H1 (cell line): ENCODE measurements around the gene ZNF641. TPM values are rescaled to one million over a fixed set of nuclear protein-coding genes. Genes with fewer than 3 reads are reported as not detected.

Experiments used
- CTCF ChIA-PET: fragments of 300-600 bp; sonication (Branson Sonifier 250); formaldehyde crosslinking; loops from one replicate; lab custom pipeline; 2021; ENCODE audit not compliant: partially characterized antibody; lab: Charles Lee
- POLR2A ChIA-PET: fragments of 300-600 bp; sonication (Branson Sonifier 250); formaldehyde crosslinking; loops from one replicate; lab custom pipeline; 2021; ENCODE audit warnings: inconsistent platforms; ENCODE audit not compliant: partially characterized antibody; lab: Charles Lee
- DNase-seq, 2 experiments: peaks; one replicate each; pipeline versions ENCODE4 v3.0.0 to v3.0.0-alpha.2; 2010 to 2022; ENCODE audit warnings: low spot score in 2 of 2, low read depth in 1 of 2, mixed read lengths in 1 of 2
- FAIRE-seq: peaks from 2 replicates; lab custom pipeline; 2011; peaks lifted over from hg19 to GRCh38; lab: Jason Lieb, UNC
- H2AFZ ChIP-seq: 2 replicates; pipeline ENCODE4 v1.8.1; 2012; ENCODE audit warnings: low read length, inconsistent platforms
- H2AK5ac ChIP-seq: 2 replicates; pipeline ENCODE4 v1.6.1; 2013; ENCODE audit warnings: low read depth, low read length
- H2BK120ac ChIP-seq: replicated peaks from 2 replicates; pipeline ENCODE3; 2013; ENCODE audit warnings: low read depth, low read length, inconsistent platforms
- H2BK12ac ChIP-seq: 2 replicates; pipeline ENCODE4 v1.6.1; 2013; ENCODE audit warnings: low read depth, low read length
- H2BK15ac ChIP-seq: 2 replicates; pipeline ENCODE4 v1.6.1; 2013; ENCODE audit warnings: low read length
- H2BK20ac ChIP-seq: 2 replicates; pipeline ENCODE4 v1.6.1; 2013; ENCODE audit warnings: low read length
- H2BK5ac ChIP-seq: 2 replicates; pipeline ENCODE4 v1.6.1; 2013; ENCODE audit warnings: low read depth, low read length
- H3K14ac ChIP-seq: 2 replicates; pipeline ENCODE4 v1.6.1; 2013; ENCODE audit warnings: inconsistent platforms; ENCODE audit not compliant: insufficient read length
- H3K18ac ChIP-seq: 2 replicates; pipeline ENCODE4 v1.6.1; 2013; ENCODE audit warnings: low read length; ENCODE audit errors: extremely low read depth
- H3K23ac ChIP-seq: 2 replicates; pipeline ENCODE4 v1.6.1; 2013; ENCODE audit warnings: inconsistent platforms; ENCODE audit not compliant: insufficient read length
- H3K23me2 ChIP-seq: 2 replicates; pipeline ENCODE4 v1.6.1; 2013; ENCODE audit warnings: low read depth, low read length
- H3K27ac ChIP-seq: 2 replicates; pipeline ENCODE4 v1.6.1; 2011; ENCODE audit warnings: low read depth, low read length, inconsistent platforms
- H3K27me3 ChIP-seq, 4 experiments: replicated peaks in 1 of 4; 1 replicate in 1 of 4; 2 replicates in 3 of 4; pipeline versions ENCODE4 v1.6.1 to v1.8.1; 2011 to 2013; ENCODE audit warnings: low read length in 3 of 4, mild to moderate bottlenecking in 3 of 4, inconsistent platforms in 2 of 4, mixed read lengths in 2 of 4, moderate library complexity in 1 of 4; ENCODE audit not compliant: control insufficient read depth in 3 of 4, insufficient read depth in 3 of 4; ENCODE audit errors: extremely low read depth in 1 of 4
- H3K36me3 ChIP-seq, 4 experiments: 2 replicates each; pipeline versions ENCODE4 v1.6.1 to v1.8.1; 2011 to 2013; ENCODE audit warnings: mild to moderate bottlenecking in 4 of 4, low read length in 3 of 4, moderate library complexity in 2 of 4, control low read depth in 1 of 4, inconsistent platforms in 1 of 4; ENCODE audit not compliant: insufficient read depth in 4 of 4, control insufficient read depth in 2 of 4
- H3K4ac ChIP-seq: replicated peaks from 2 replicates; pipeline ENCODE3; 2013; ENCODE audit warnings: low read length, low read depth, mixed read lengths, inconsistent platforms; ENCODE audit not compliant: insufficient read length
- H3K4me1 ChIP-seq, 4 experiments: replicated peaks in 1 of 4; 1 replicate in 1 of 4; 2 replicates in 3 of 4; pipeline versions ENCODE4 v1.6.1 to v1.8.1; 2011 to 2013; ENCODE audit warnings: low read length in 3 of 4, inconsistent platforms in 2 of 4, mixed read lengths in 1 of 4; ENCODE audit not compliant: insufficient read depth in 4 of 4, control insufficient read depth in 3 of 4
- H3K4me2 ChIP-seq, 2 experiments: 2 replicates each; pipeline versions ENCODE4 v1.6.1 to v1.8.1; 2011 to 2013; ENCODE audit warnings: low read depth in 2 of 2, low read length in 2 of 2, control low read depth in 1 of 2, inconsistent platforms in 1 of 2, mild to moderate bottlenecking in 1 of 2; ENCODE audit not compliant: insufficient read depth in 1 of 2
- H3K4me3 ChIP-seq, 4 experiments: fragments of 200-600, 300-600 bp in 1 of 4; sonication (generic), shearing (Covaris generic), sonication (Bioruptor Twin) in 1 of 4; 2 replicates each; pipeline versions ENCODE4 v1.5.1 to v1.8.1; 2011 to 2016; ENCODE audit warnings: low read length in 4 of 4, low read depth in 3 of 4, control low read depth in 2 of 4, inconsistent platforms in 2 of 4, mild to moderate bottlenecking in 2 of 4, mixed read lengths in 1 of 4, moderate library complexity in 1 of 4; ENCODE audit not compliant: insufficient read depth in 2 of 4; ENCODE audit errors: extremely low read depth in 1 of 4
- H3K56ac ChIP-seq: replicated peaks from 2 replicates; pipeline ENCODE3; 2013; ENCODE audit warnings: low read depth, mild to moderate bottlenecking, mixed read lengths, low read length, inconsistent platforms; ENCODE audit not compliant: insufficient read length
- H3K79me1 ChIP-seq: 2 replicates; pipeline ENCODE4 v1.6.1; 2013; ENCODE audit warnings: low read depth, low read length, control low read depth
- H3K79me2 ChIP-seq, 2 experiments: 2 replicates each; pipeline versions ENCODE4 v1.6.1 to v1.8.1; 2012 to 2013; ENCODE audit warnings: low read length in 2 of 2, mild to moderate bottlenecking in 2 of 2, inconsistent platforms in 1 of 2; ENCODE audit not compliant: insufficient read depth in 2 of 2, control insufficient read depth in 1 of 2
- H3K9ac ChIP-seq, 4 experiments: replicated peaks in 1 of 4; 1 replicate in 1 of 4; 2 replicates in 3 of 4; pipeline versions ENCODE4 v1.6.1 to v1.8.1; 2011 to 2013; ENCODE audit warnings: low read depth in 3 of 4, low read length in 3 of 4, control low read depth in 2 of 4, mild to moderate bottlenecking in 2 of 4, moderate library complexity in 2 of 4, inconsistent platforms in 1 of 4; ENCODE audit errors: extremely low read depth in 1 of 4
- H3K9me3 ChIP-seq, 2 experiments: 2 replicates each; pipeline versions ENCODE4 v1.6.1 to v1.8.1; 2012 to 2013; ENCODE audit warnings: mild to moderate bottlenecking in 2 of 2, moderate library complexity in 2 of 2, control low read depth in 1 of 2, inconsistent platforms in 1 of 2, low read depth in 1 of 2, low read length in 1 of 2, mixed read lengths in 1 of 2; ENCODE audit not compliant: insufficient read depth in 2 of 2
- H4K20me1 ChIP-seq, 2 experiments: replicated peaks in 1 of 2; 2 replicates each; pipeline versions ENCODE3 to v1.8.1; 2011 to 2013; ENCODE audit warnings: inconsistent platforms in 2 of 2, low read length in 2 of 2, mild to moderate bottlenecking in 1 of 2; ENCODE audit not compliant: insufficient read depth in 2 of 2, control insufficient read depth in 1 of 2
- H4K5ac ChIP-seq: 2 replicates; pipeline ENCODE4 v1.6.1; 2013; ENCODE audit warnings: low read length, low read depth, mixed read lengths, inconsistent platforms; ENCODE audit not compliant: insufficient read length
- H4K8ac ChIP-seq: 2 replicates; pipeline ENCODE4 v1.8.0; 2013; ENCODE audit warnings: mild to moderate bottlenecking, moderate library complexity, low read length, inconsistent platforms; ENCODE audit not compliant: insufficient read depth; ENCODE audit errors: extremely low read depth
- H4K91ac ChIP-seq: replicated peaks from 2 replicates; pipeline ENCODE3; 2013; ENCODE audit warnings: low read length, mixed read lengths, inconsistent platforms; ENCODE audit not compliant: insufficient read length
- EGR1 ChIP-seq: IDR thresholded peaks from 2 replicates; pipeline ENCODE4 v1.6.1; 2011; ENCODE audit warnings: low read depth, low read length, borderline replicate concordance
- JUN ChIP-seq: IDR thresholded peaks from 2 replicates; pipeline ENCODE4 v1.6.1; 2011; ENCODE audit warnings: low read depth, mild to moderate bottlenecking, improper control_type of control experiment, low read length
- SAP30 ChIP-seq: fragments of 300-600 bp; sonication (generic); IDR thresholded peaks from 2 replicates; pipeline ENCODE4 v1.7.1; 2012; ENCODE audit warnings: low read length, moderate library complexity, mild to moderate bottlenecking, inconsistent platforms; ENCODE audit not compliant: insufficient read depth, insufficient replicate concordance
- SIRT6 ChIP-seq: IDR thresholded peaks from one replicate; pipeline ENCODE4 v1.7.1; 2012; ENCODE audit warnings: low read length, inconsistent platforms
- ZNF274 ChIP-seq: IDR thresholded peaks from 2 replicates; pipeline ENCODE4 v1.7.0; 2012; ENCODE audit warnings: low read length, borderline replicate concordance; ENCODE audit errors: extremely low read depth
- WGBS, 2 experiments: shearing (Covaris generic) in 1 of 2; methylation state at CpG; one replicate each; pipeline versions ENCODE4 v1.1.6 to v1.1.7; 2013 to 2015; ENCODE audit warnings: low lambda C conversion rate in 2 of 2, mixed read lengths in 2 of 2, inconsistent platforms in 1 of 2, low coverage in 1 of 2, missing lambda C conversion rate in 1 of 2; ENCODE audit not compliant: insufficient replicate concordance in 2 of 2, insufficient coverage in 1 of 2, insufficient read length in 1 of 2; ENCODE audit errors: extremely low coverage in 1 of 2, missing lambda C conversion rate in 1 of 2; 5-methylcytosine and 5-hydroxymethylcytosine counted together
- polyA plus RNA-seq, 7 experiments: library from polyadenylated mRNA; depleted of rRNA in 3 of 7; stranded (reverse) in 5 of 7; unstranded in 2 of 7; fragments of >200 nt in 5 of 7; fragments of 200-250 nt in 2 of 7; gene quantifications; 1 replicate in 5 of 7; 2 replicates in 1 of 7; 4 replicates in 1 of 7; pipeline versions ENCODE4 v1.2.1 to v1.2.3, GENCODE V29; 2011 to 2013; ENCODE audit warnings: missing spikeins in 2 of 7, mixed read lengths in 2 of 7
- total RNA-seq: library from RNA; stranded (reverse); fragmentation: NEBNext Ultra II Directional; extraction: Animal tissue kit (Norgen Biotek cat#: 25700); gene quantifications from 2 replicates; pipeline ENCODE4 v1.2.1, GENCODE V29; 2021

The ZNF641 gene
- total and polyA plus RNA-seq, 2 of the 8 experiments (the other 6 are each of a cell fraction or from before 2014, with no cell fraction given), result 2.4 to 6.2 TPM

- POLR2A ChIA-PET, result no interaction called here
- DNase-seq, result no peak
- no peaks in the 10 kb centered on the region for H3K79me2 ChIP-seq
- H2BK20ac ChIP-seq, result no peak overlapping the region
- H4K20me1 ChIP-seq, result no peaks in the 10 kb centered on the region
- peaks cover 0 to 3% of the 10 kb centered on the region in 2 experiments; a peak in 2 of 4 replicates for H3K9me3 ChIP-seq
- H2AK5ac ChIP-seq, result no peak overlapping the region
- no peak overlapping the region for H3K14ac ChIP-seq
- H4K5ac ChIP-seq, result no peak overlapping the region
- H3K4me2 ChIP-seq, result no peak overlapping the region
- no peak overlapping the region for H3K18ac ChIP-seq
- H4K8ac ChIP-seq, result no peak overlapping the region
- no peak for FAIRE-seq
- no peaks in the 10 kb centered on the region for H3K79me1 ChIP-seq
- H3K23me2 ChIP-seq, result no peaks in the 10 kb centered on the region
- H4K91ac ChIP-seq, result no peak overlapping the region
- no peak overlapping the region for H3K4ac ChIP-seq
- no peak overlapping the region for H3K27ac ChIP-seq
- H3K23ac ChIP-seq, result no peak overlapping the region
- WGBS, 2 experiments, result 76% methylated on average over 2 of the region's 2 CpGs; no CpG with 5 or more reads in 1 of the 2 experiments
- H3K56ac ChIP-seq, result no peak overlapping the region
- no peak overlapping the region for H2BK120ac ChIP-seq
- no peaks in the 10 kb centered on the region for H3K4me1 ChIP-seq
- CTCF ChIA-PET, result no interaction called here
- H3K27me3 ChIP-seq, result no peaks in the 10 kb centered on the region
- H2BK5ac ChIP-seq, result no peak overlapping the region
- H3K36me3 ChIP-seq, result no peaks in the 10 kb centered on the region
- H3K4me3 ChIP-seq, result no peak overlapping the region
- no peak overlapping the region for H2BK15ac ChIP-seq
- no peak overlapping the region for H3K9ac ChIP-seq
- no peak overlapping the region for H2BK12ac ChIP-seq
- no peak overlapping the region for H2AFZ ChIP-seq
- TF ChIP-seq JUN, result no peak
- TF ChIP-seq SIRT6, result no peak
- no peak for TF ChIP-seq ZNF274
- no peak for TF ChIP-seq SAP30
- no peak for TF ChIP-seq EGR1
Measured at GRCh38 chr12:48291511-48291910, 59.2 kb downstream of the ZNF641 start.
